ENCODE results near the gene SNAP23. TPM values are rescaled to one million over a fixed set of nuclear protein-coding genes. Genes with fewer than 3 reads are reported as not detected.

SNAP23 gene
- total RNA-seq, 1 experiment from 2014 or later, result 68.3 TPM

DNA sequence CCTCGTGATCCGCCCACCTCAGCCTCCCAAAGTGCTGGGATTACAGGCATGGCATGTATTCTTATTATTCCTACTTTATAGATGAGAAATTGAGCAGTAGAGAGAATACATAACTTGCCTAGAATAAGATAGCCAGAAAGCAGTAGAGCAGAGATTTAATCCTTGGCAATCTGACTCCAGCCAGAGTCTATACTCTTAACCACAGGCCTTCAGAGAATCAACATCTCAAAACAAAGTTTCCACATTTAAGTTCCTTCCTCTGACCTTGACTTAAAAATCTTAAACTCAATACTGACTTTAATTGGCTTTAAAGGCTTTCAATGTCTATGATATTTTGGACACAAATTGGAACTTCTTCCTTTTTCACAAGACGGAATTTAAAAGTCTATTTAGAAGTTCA lies 41.6 kb upstream of the SNAP23 start (continued):
- no peak for TF ChIP-seq ESRRA (CRISPR knock-in tag; IDR thresholded peaks at IDR 0.05; ENCODE audit: borderline replicate concordance)

DNA sequence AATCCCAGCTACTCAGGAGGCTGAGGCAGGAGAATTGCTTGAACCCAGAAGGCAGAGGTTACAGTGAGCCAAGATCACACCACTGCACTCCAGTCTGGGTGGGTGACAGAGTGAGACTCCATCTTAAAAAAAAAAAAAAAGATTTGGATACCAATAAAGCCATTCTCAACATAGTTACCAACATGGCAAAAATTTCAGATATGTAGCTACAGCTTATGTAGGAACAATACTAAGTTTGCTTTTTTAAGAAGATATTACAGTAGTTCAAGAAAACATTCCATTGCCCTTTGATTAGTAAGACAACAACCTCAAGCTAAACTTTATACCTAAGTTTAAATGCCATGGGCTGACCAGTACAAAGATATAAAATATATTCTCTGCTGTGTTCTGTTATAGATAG lies 38.9 kb upstream of the SNAP23 start:
- DNase-seq (ENCODE audit: low spot score) (no peak), ATAC-seq (no peak)
- H3K4me3 Mint-ChIP-seq, result no peak overlapping the region
- H3K27ac Mint-ChIP-seq, result peak overlapping the region; percentile 32; the same call in 1 of the 2 replicates
- ChIA-PET POLR2A (interaction anchor here (1.3 kb wide), 1 partner anchor 34 kb away, joined by 3 read pairs; the partner anchor contains the start of gene ZNF106), CTCF (interaction anchor here (1.3 to 1.5 kb wide), 2 partner anchors 15 to 71 kb away, joined by 4 to 6 read pairs; no protein-coding TSS in a partner anchor)
- TF ChIP-seq ZNF416 (CRISPR knock-in tag; IDR thresholded peaks at IDR 0.05) (no peak), HMGA2 (CRISPR knock-in tag; IDR thresholded peaks at IDR 0.05) (no peak), NR2C2 (CRISPR knock-in tag; IDR thresholded peaks at IDR 0.05) (no peak), PRRX2 (CRISPR knock-in tag; IDR thresholded peaks at IDR 0.05) (no peak), ETV6 (CRISPR knock-in tag; IDR thresholded peaks at IDR 0.05) (no peak), ZNF121 (CRISPR knock-in tag; IDR thresholded peaks at IDR 0.05) (no peak), TEAD4 (CRISPR knock-in tag; IDR thresholded peaks at IDR 0.05) (no peak), CBFB (CRISPR knock-in tag; IDR thresholded peaks at IDR 0.05; ENCODE audit: low read depth) (no peak), KAT7 (CRISPR knock-in tag; IDR thresholded peaks at IDR 0.05; ENCODE audit: borderline replicate concordance) (no peak), MAX (CRISPR knock-in tag; IDR thresholded peaks at IDR 0.05) (no peak), CREM (CRISPR knock-in tag; IDR thresholded peaks at IDR 0.05) (no peak), SMAD4 (CRISPR knock-in tag; IDR thresholded peaks at IDR 0.05) (no peak), SP1 (CRISPR knock-in tag; conservative IDR thresholded peaks at IDR 0.05) (no peak), ZNF396 (CRISPR knock-in tag; IDR thresholded peaks at IDR 0.05; ENCODE audit: borderline replicate concordance) (no peak)
- TF ChIP-seq, protein P1, sequence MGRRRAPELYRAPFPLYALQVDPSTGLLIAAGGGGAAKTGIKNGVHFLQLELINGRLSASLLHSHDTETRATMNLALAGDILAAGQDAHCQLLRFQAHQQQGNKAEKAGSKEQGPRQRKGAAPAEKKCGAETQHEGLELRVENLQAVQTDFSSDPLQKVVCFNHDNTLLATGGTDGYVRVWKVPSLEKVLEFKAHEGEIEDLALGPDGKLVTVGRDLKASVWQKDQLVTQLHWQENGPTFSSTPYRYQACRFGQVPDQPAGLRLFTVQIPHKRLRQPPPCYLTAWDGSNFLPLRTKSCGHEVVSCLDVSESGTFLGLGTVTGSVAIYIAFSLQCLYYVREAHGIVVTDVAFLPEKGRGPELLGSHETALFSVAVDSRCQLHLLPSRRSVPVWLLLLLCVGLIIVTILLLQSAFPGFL (CRISPR knock-in tag; IDR thresholded peaks at IDR 0.05; ENCODE audit: borderline replicate concordance), result no peak
- TF ChIP-seq, protein P2, sequence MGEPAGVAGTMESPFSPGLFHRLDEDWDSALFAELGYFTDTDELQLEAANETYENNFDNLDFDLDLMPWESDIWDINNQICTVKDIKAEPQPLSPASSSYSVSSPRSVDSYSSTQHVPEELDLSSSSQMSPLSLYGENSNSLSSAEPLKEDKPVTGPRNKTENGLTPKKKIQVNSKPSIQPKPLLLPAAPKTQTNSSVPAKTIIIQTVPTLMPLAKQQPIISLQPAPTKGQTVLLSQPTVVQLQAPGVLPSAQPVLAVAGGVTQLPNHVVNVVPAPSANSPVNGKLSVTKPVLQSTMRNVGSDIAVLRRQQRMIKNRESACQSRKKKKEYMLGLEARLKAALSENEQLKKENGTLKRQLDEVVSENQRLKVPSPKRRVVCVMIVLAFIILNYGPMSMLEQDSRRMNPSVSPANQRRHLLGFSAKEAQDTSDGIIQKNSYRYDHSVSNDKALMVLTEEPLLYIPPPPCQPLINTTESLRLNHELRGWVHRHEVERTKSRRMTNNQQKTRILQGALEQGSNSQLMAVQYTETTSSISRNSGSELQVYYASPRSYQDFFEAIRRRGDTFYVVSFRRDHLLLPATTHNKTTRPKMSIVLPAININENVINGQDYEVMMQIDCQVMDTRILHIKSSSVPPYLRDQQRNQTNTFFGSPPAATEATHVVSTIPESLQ (CRISPR knock-in tag; IDR thresholded peaks at IDR 0.05), result no peak
- TF ChIP-seq, protein P3, sequence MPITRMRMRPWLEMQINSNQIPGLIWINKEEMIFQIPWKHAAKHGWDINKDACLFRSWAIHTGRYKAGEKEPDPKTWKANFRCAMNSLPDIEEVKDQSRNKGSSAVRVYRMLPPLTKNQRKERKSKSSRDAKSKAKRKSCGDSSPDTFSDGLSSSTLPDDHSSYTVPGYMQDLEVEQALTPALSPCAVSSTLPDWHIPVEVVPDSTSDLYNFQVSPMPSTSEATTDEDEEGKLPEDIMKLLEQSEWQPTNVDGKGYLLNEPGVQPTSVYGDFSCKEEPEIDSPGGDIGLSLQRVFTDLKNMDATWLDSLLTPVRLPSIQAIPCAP (CRISPR knock-in tag; IDR thresholded peaks at IDR 0.05), result no peak
- TF ChIP-seq, protein P4, sequence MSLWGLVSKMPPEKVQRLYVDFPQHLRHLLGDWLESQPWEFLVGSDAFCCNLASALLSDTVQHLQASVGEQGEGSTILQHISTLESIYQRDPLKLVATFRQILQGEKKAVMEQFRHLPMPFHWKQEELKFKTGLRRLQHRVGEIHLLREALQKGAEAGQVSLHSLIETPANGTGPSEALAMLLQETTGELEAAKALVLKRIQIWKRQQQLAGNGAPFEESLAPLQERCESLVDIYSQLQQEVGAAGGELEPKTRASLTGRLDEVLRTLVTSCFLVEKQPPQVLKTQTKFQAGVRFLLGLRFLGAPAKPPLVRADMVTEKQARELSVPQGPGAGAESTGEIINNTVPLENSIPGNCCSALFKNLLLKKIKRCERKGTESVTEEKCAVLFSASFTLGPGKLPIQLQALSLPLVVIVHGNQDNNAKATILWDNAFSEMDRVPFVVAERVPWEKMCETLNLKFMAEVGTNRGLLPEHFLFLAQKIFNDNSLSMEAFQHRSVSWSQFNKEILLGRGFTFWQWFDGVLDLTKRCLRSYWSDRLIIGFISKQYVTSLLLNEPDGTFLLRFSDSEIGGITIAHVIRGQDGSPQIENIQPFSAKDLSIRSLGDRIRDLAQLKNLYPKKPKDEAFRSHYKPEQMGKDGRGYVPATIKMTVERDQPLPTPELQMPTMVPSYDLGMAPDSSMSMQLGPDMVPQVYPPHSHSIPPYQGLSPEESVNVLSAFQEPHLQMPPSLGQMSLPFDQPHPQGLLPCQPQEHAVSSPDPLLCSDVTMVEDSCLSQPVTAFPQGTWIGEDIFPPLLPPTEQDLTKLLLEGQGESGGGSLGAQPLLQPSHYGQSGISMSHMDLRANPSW (CRISPR knock-in tag; conservative IDR thresholded peaks at IDR 0.05; ENCODE audit: low read depth), result no peak
- TF ChIP-seq, protein P5, sequence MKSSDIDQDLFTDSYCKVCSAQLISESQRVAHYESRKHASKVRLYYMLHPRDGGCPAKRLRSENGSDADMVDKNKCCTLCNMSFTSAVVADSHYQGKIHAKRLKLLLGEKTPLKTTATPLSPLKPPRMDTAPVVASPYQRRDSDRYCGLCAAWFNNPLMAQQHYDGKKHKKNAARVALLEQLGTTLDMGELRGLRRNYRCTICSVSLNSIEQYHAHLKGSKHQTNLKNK (CRISPR knock-in tag; IDR thresholded peaks at IDR 0.05), result no peak
- TF ChIP-seq, protein P6, sequence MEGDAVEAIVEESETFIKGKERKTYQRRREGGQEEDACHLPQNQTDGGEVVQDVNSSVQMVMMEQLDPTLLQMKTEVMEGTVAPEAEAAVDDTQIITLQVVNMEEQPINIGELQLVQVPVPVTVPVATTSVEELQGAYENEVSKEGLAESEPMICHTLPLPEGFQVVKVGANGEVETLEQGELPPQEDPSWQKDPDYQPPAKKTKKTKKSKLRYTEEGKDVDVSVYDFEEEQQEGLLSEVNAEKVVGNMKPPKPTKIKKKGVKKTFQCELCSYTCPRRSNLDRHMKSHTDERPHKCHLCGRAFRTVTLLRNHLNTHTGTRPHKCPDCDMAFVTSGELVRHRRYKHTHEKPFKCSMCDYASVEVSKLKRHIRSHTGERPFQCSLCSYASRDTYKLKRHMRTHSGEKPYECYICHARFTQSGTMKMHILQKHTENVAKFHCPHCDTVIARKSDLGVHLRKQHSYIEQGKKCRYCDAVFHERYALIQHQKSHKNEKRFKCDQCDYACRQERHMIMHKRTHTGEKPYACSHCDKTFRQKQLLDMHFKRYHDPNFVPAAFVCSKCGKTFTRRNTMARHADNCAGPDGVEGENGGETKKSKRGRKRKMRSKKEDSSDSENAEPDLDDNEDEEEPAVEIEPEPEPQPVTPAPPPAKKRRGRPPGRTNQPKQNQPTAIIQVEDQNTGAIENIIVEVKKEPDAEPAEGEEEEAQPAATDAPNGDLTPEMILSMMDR (IDR thresholded peaks at IDR 0.05), result no peak
- H3K27me3 Mint-ChIP-seq (ENCODE audit: low read depth), result no peaks in the 10 kb centered on the region
- no peaks in the 10 kb centered on the region for H3K9me3 Mint-ChIP-seq
- peaks cover 3% of the 10 kb centered on the region for H3K36me3 Mint-ChIP-seq
- peaks cover 23% of the 10 kb centered on the region for H3K4me1 Mint-ChIP-seq
